ENCODE results near the gene TMPRSS13. TPM values are rescaled to one million over a fixed set of nuclear protein-coding genes. Genes with fewer than 3 reads are reported as not detected.
"Not testable (repeated sequence)": the region's sequence is repeated elsewhere in the genome, so short reads cannot be mapped to it uniquely, and the experiment has no call there.

Gene TMPRSS13
- total RNA-seq (1 to 10 TPM in 1 of 9 donors, under 1 TPM in 8; 0.12 to 1.3 (median 0.55) TPM), polyA plus RNA-seq (1 to 10 TPM in 1 of 3 donors, under 1 TPM in 2; 0.54 to 1.0 (median 0.84) TPM)
- long read RNA-seq, donor 1 = 0 reads
- long read RNA-seq, donor 2 = 0 reads
- long read RNA-seq, donor 3 = 0 reads
- long read RNA-seq, donor 4 = 0 reads
- long read RNA-seq, donor 5, partial matches to known transcripts = 1 of 3 reads
- long read RNA-seq, donor 5, other reads (novel, unspliced or antisense) = 2 of 3 reads
- long read RNA-seq, donor 6 = 0 reads
- long read RNA-seq, donor 7 = 0 reads
- long read RNA-seq, donor 8 = 0 reads
- long read RNA-seq, donor 9 = 0 reads
- long read RNA-seq, donor 10 = 0 reads

GRCh38 chr11:117929142-117929915 is at the start of gene TMPRSS13:
Gene TMPRSS13, minus strand, starts transcription at chr11:117929402. Its CDS starts 95 bp downstream, at chr11:117929307.
- 64 to 74% (median 72%) methylated on average over 10 to 13 of the region's 13 CpGs for WGBS, 4 donors
- Histone ChIP-seq H3K36me3 (replicated peaks in 1 of 2) (no peaks in the 10 kb centered on the region), H3K9me3 (replicated peaks in 1 of 3) (no peaks in the 10 kb centered on the region), H3K4me1 (replicated peaks in 1 of 2) (no peaks in the 10 kb centered on the region), H3K27ac (no peak within 1 kb of the TSS), H3K4me3 (no peak within 1 kb of the TSS), H3K27me3 (no peaks in the 10 kb centered on the region)
- DNase-seq = no peak
- TF ChIP-seq CTCF (IDR thresholded peaks at IDR 0.05) = no peak
- intact Hi-C loops (cut with DNase I) = no loop called here

GRCh38 chr11:117978991-117979390 is 49.8 kb upstream of the TMPRSS13 start:
- TF ChIP-seq CTCF (IDR thresholded peaks at IDR 0.05) = no peak
- TF ChIP-seq POLR2A (IDR thresholded peaks at IDR 0.05) = no peak

GRCh38 chr11:117978291-117978910 is 49.2 kb upstream of the TMPRSS13 start:
- 89 to 96% (median 92%) methylated on average over 3 to 33 of the region's 36 CpGs for WGBS, 4 donors
- H3K4me3 ChIP-seq; intact Hi-C loops (cut with DNase I); H3K36me3 ChIP-seq (replicated peaks in 1 of 2); DNase-seq; H3K27me3 ChIP-seq; H3K27ac ChIP-seq; H3K9me3 ChIP-seq (replicated peaks in 1 of 3); H3K4me1 ChIP-seq (replicated peaks in 1 of 2): not testable (repeated sequence)

More at GRCh38 chr11:117978991-117979390, 49.8 kb upstream of the TMPRSS13 start:
- no peak overlapping the region for H3K4me3 ChIP-seq
- H3K9me3 ChIP-seq (replicated peaks in 1 of 3) = no peaks in the 10 kb centered on the region
- no peaks in the 10 kb centered on the region for H3K27me3 ChIP-seq
- no peak for DNase-seq
- peak overlapping the region in 3 of 5 donors; percentile 27 to 79 (median 63) for H3K27ac ChIP-seq
- no peaks in the 10 kb centered on the region for H3K4me1 ChIP-seq (replicated peaks in 1 of 2)
- intact Hi-C loops (cut with DNase I) = no loop called here
- no peaks in the 10 kb centered on the region for H3K36me3 ChIP-seq (replicated peaks in 1 of 2)
- 64 to 87% (median 80%) methylated on average over 4 of the region's 4 CpGs for WGBS, 4 donors

- H3K4me3 ChIP-seq; H3K9me3 ChIP-seq (replicated peaks in 1 of 3); H3K27me3 ChIP-seq; intact Hi-C loops (cut with DNase I); H3K4me1 ChIP-seq (replicated peaks in 1 of 2); H3K36me3 ChIP-seq (replicated peaks in 1 of 2); DNase-seq: not testable (repeated sequence)
- WGBS, 4 donors = 80 to 85% (median 83%) methylated on average over 16 to 23 of the region's 23 CpGs
- peak overlapping the region in 1 of 5 donors; percentile 66 for H3K27ac ChIP-seq
Measured at GRCh38 chr11:117977612-117978264, 48.5 kb upstream of the TMPRSS13 start.

DNA sequence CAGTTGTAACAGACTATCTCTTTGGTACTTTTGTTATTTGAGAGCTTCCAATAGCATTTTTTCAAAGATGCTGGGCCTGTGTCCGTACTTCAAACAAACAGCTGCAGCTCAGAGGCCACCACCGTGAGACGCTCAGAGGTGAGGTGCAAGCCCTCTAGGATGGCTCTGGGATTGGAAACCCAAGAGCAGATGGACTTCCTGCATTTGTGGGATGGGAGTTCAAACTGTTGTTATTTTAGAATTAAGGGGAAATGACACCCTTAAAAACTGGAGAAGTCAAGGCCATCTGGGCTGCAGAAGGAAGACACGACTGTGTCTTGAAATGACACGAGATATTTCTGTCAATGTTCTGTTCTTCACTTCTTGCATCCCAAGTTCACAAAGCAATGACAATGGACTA is 47.8 kb upstream of the TMPRSS13 start:
- Histone ChIP-seq H3K9me3 (replicated peaks in 1 of 3) (no peaks in the 10 kb centered on the region), H3K27me3 (no peaks in the 10 kb centered on the region), H3K4me1 (replicated peaks in 1 of 2) (no peaks in the 10 kb centered on the region), H3K36me3 (replicated peaks in 1 of 2) (no peaks in the 10 kb centered on the region), H3K4me3 (no peak overlapping the region), H3K27ac (peak overlapping the region in 1 of 5 donors; percentile 66)
- WGBS, 4 donors = 68 to 80% (median 77%) methylated on average over 5 of the region's 5 CpGs
- no peak for TF ChIP-seq CTCF (IDR thresholded peaks at IDR 0.05)
- TF ChIP-seq POLR2A (IDR thresholded peaks at IDR 0.05) = no peak
- no peak for DNase-seq
- intact Hi-C loops (cut with DNase I) = no loop called here
